ENCODE measurements around the gene PIEZO2.
"Not testable (repeated sequence)": the region's sequence is repeated elsewhere in the genome, so short reads cannot be mapped to it uniquely, and the experiment has no call there.

Gene PIEZO2

DNA sequence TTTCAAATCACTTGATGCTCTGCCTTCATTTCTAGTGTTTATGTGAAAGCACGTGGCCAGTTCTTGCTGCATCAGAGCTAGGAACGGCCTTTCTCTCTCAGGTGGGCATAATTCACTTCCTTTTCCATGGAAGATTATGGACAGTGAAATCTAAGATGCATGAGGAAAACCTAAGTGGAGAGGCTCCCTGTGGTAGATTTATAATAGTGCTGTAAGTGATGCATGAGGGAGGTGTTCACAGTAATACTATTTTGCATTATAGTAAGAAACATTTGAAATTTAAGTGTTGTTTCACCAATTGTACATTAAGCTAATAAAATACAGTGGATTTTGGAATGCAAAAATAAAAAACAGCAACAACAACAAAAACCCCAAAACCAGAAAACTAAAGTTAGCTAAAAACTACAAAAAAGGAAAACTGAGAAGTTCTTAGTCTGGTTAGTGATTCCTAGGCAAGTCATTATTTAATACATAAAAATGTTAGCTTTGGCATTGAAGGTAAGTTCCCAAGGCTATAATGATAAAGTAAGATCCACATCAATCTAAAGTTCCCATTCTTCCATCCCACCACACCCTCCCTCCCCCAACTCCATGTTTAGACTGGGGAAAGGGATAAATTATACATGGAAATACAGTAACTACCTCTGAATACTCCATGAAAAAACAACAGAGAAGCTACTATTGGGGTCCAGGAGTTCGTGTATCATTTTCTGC, 469.7 kb downstream of the PIEZO2 start:
- FAIRE-seq: no peak
- no peak for DNase-seq (ENCODE audit: insufficient read length, low spot score)
- TF ChIP-seq SPI1 (IDR thresholded peaks at IDR 0.05; ENCODE audit: low read depth, low read length): no peak
- no peak for TF ChIP-seq POLR2AphosphoS5 (IDR thresholded peaks at IDR 0.05; ENCODE audit: low read depth, low read length)
- TF ChIP-seq POLR2A (IDR thresholded peaks at IDR 0.05; ENCODE audit: low read depth, low read length): no peak
- no peak for TF ChIP-seq TAF1 (IDR thresholded peaks at IDR 0.05; ENCODE audit: low read depth, low read length)
- no peak for TF ChIP-seq PAX5 (IDR thresholded peaks at IDR 0.05; ENCODE audit: insufficient read depth, low read length, severe bottlenecking)
- no peak for TF ChIP-seq POU2F2 (IDR thresholded peaks at IDR 0.05; ENCODE audit: low read depth, low read length)

DNA sequence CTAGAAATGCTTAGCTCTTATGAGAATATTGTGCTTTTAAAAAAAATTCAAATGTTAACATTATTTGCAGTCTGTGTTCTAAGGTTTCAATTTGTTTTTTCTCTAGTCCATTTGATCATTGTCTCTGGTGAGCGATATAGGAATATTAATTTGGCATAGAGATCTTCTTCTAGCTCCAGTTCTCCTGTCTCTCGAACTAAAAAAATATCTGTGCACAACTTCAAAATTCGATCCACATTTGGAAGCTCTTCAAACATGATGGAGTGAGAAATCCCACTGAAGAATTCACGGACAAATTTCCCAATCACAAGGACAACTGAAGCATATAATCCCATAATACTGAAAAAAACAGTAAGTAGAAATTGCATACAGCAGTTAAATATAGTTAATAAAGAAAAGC, 477.9 kb downstream of the PIEZO2 start:
- TF ChIP-seq PAX5 (IDR thresholded peaks at IDR 0.05; ENCODE audit: insufficient read depth, low read length, severe bottlenecking): no peak
- DNase-seq (ENCODE audit: insufficient read length, low spot score): no peak
- FAIRE-seq: no peak

DNA sequence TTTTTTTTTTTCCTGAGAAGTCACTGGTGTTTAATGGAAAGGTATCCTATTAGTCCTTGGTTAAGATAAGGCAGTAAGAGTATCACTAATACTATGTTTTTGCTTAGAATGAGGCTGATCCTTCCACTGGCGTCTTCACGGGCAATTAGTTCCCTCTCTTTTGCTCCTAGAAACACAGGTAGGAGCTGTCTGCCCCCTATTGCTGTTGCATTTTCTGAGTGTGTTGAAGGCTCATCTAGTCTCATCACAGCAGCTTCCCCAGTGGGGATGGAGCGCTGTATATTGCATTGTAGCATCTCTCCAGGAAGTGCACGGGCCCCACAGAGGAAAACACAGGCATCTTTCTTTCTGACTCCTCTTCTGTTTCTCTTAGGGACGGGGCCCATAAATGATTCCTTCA, 478.5 kb downstream of the PIEZO2 start:
- FAIRE-seq: no peak
- TF ChIP-seq TAF1 (IDR thresholded peaks at IDR 0.05; ENCODE audit: low read depth, low read length): no peak
- TF ChIP-seq PAX5 (IDR thresholded peaks at IDR 0.05; ENCODE audit: insufficient read depth, low read length, severe bottlenecking): no peak
- TF ChIP-seq POLR2AphosphoS5 (IDR thresholded peaks at IDR 0.05; ENCODE audit: low read depth, low read length): no peak
- TF ChIP-seq POLR2A (IDR thresholded peaks at IDR 0.05; ENCODE audit: low read depth, low read length): no peak
- no peak for TF ChIP-seq SPI1 (IDR thresholded peaks at IDR 0.05; ENCODE audit: low read depth, low read length)
- TF ChIP-seq POU2F2 (IDR thresholded peaks at IDR 0.05; ENCODE audit: low read depth, low read length): no peak
- DNase-seq (ENCODE audit: insufficient read length, low spot score): no peak

DNA sequence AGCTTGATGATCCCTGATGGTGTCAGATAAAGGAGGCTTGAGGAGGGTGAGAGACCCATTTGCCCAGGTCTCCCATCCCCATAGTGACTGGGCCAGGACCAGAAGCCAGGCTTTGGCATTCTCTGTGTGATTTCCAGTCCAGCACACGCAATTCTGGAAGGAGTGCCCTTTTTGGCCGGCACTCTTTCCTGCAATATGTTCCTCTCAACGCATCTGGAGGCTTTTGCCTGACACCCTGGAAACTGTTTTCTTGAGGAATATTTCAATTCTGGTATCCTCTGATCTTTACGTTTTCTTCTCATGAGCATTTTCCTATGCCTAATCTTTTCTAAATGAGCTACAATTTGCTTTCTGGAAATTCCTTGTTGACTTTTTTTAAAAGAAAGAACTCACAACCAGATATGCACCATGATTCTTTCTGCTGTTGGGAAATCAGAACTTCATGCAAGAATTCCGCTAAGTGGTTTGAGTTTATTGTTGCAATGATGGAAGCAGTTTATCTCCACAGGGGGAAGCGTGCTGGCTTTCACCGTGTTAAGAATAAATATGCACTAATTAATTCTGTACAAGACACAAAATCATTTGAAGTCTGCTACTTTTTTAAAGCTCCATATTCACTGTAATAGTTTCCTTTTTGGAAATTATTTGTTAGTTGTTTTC, 479.8 kb downstream of the PIEZO2 start:
- no peak for TF ChIP-seq TAF1 (IDR thresholded peaks at IDR 0.05; ENCODE audit: low read depth, low read length)
- no peak for TF ChIP-seq SPI1 (IDR thresholded peaks at IDR 0.05; ENCODE audit: low read depth, low read length)
- no peak for FAIRE-seq
- DNase-seq (ENCODE audit: insufficient read length, low spot score): no peak

DNA sequence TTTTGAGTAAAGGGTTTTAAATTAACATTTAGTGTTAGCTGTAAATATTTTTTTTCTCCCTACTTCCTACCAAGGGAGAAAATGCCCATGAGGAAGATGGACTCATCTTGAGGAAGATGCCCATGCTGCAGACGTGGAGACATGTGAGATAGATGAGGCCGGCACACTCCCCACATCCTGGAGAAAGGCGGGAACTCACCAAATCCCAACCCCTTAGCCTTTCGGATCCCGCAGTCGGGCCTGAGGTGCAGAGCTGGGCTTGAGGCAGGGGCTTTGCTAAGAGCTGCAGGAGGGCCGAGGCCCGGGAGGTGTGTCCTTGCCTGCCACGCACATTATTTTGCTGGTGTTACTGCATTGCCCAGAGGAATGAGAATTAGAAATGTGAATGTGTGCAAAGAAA, 485.6 kb downstream of the PIEZO2 start:
- DNase-seq (ENCODE audit: insufficient read length, low spot score): no peak
- TF ChIP-seq POLR2A (IDR thresholded peaks at IDR 0.05; ENCODE audit: low read depth, low read length) (no peak), PAX5 (IDR thresholded peaks at IDR 0.05; ENCODE audit: insufficient read depth, low read length, severe bottlenecking) (no peak), SPI1 (IDR thresholded peaks at IDR 0.05; ENCODE audit: low read depth, low read length) (no peak), TAF1 (IDR thresholded peaks at IDR 0.05; ENCODE audit: low read depth, low read length) (no peak), POLR2AphosphoS5 (IDR thresholded peaks at IDR 0.05; ENCODE audit: low read depth, low read length) (no peak), POU2F2 (IDR thresholded peaks at IDR 0.05; ENCODE audit: low read depth, low read length) (no peak)
- FAIRE-seq: no peak

DNA sequence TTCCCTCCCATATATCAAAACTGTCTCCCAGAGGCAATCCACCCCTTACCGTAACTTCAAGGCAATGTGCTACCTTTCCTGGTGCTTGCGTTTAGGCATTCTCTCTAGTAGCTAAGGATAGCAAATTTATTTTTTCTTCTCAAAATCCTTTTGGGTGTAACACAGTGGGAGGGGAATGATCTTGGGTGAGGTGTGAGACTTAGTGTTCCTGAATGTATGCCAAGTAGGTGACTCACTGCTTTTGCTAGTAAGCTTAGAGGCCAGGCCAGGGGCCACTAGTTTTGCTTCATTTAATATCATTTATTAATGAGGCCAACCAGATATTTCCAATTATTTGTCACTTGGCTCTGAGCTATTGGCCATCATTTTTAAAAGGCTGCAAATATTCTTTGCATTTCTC, 488.1 kb downstream of the PIEZO2 start:
- DNase-seq (ENCODE audit: insufficient read length, low spot score) (no peak), FAIRE-seq (peak; percentile 62)
- no peak for TF ChIP-seq POLR2A (IDR thresholded peaks at IDR 0.05; ENCODE audit: low read depth, low read length)
- no peak for TF ChIP-seq POLR2AphosphoS5 (IDR thresholded peaks at IDR 0.05; ENCODE audit: low read depth, low read length)
- TF ChIP-seq TAF1 (IDR thresholded peaks at IDR 0.05; ENCODE audit: low read depth, low read length): no peak
- no peak for TF ChIP-seq PAX5 (IDR thresholded peaks at IDR 0.05; ENCODE audit: insufficient read depth, low read length, severe bottlenecking)
- no peak for TF ChIP-seq POU2F2 (IDR thresholded peaks at IDR 0.05; ENCODE audit: low read depth, low read length)
- no peak for TF ChIP-seq SPI1 (IDR thresholded peaks at IDR 0.05; ENCODE audit: low read depth, low read length)

DNA sequence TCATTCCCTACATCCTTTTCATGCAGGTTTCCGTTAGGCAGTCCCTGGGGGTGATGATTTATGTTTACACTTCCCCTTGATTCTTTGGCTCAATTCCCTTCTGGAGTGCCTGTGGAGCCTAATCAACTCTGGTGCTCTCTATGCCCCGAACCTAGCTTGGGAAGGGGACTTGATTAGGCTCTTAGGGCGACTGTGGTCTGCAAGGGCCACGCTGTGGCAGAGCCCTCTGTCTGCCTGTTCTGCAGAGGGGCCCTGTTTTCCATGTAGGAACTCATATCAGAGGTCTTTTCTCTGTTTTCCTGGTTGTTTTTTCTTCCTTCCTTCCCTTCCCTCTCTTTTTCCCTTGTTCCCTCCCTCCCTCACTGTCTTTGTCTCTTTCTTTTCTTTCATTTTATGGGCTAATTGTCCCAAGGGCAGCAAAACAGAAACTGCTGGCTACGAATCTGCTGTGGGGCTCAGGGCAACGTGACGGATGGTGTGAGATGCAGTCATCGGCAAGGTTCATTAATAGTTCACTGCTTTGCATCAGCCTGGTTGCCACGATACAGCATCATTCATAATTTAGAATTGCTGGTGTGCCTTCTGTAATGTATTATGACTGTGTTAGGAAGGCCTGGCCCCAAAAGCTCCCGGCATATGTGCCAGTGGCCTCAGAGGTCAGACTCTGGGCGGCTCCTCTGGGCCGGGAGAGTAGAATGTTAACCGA, 489.0 kb downstream of the PIEZO2 start:
- FAIRE-seq (no peak), DNase-seq (ENCODE audit: insufficient read length, low spot score) (no peak)
- TF ChIP-seq TAF1 (IDR thresholded peaks at IDR 0.05; ENCODE audit: low read depth, low read length) (no peak), PAX5 (IDR thresholded peaks at IDR 0.05; ENCODE audit: insufficient read depth, low read length, severe bottlenecking) (no peak)

DNA sequence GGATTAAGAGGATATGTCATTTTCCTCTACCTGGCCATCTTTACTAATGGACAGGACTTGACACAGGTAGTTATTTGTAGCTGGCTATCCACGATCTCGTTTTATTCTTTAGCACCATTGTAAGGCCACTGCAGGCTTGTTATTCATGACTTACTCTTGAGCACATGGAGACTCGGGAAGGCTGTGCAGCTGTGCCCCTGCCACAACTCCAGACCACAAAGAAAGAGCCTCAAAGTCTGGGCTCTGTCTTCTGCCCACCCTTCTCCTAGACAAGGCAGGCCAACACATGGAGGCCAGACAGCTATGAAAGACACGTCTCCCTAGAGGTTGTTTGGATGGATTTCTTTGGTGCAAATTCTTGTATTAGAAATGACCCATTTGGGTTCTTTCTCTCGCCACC, 489.8 kb downstream of the PIEZO2 start:
- FAIRE-seq (no peak), DNase-seq (ENCODE audit: insufficient read length, low spot score) (no peak)
- no peak for TF ChIP-seq POLR2A (IDR thresholded peaks at IDR 0.05; ENCODE audit: low read depth, low read length)
- TF ChIP-seq SPI1 (IDR thresholded peaks at IDR 0.05; ENCODE audit: low read depth, low read length): no peak
- no peak for TF ChIP-seq TAF1 (IDR thresholded peaks at IDR 0.05; ENCODE audit: low read depth, low read length)
- no peak for TF ChIP-seq POU2F2 (IDR thresholded peaks at IDR 0.05; ENCODE audit: low read depth, low read length)
- TF ChIP-seq PAX5 (IDR thresholded peaks at IDR 0.05; ENCODE audit: insufficient read depth, low read length, severe bottlenecking): no peak
- no peak for TF ChIP-seq POLR2AphosphoS5 (IDR thresholded peaks at IDR 0.05; ENCODE audit: low read depth, low read length)

DNA sequence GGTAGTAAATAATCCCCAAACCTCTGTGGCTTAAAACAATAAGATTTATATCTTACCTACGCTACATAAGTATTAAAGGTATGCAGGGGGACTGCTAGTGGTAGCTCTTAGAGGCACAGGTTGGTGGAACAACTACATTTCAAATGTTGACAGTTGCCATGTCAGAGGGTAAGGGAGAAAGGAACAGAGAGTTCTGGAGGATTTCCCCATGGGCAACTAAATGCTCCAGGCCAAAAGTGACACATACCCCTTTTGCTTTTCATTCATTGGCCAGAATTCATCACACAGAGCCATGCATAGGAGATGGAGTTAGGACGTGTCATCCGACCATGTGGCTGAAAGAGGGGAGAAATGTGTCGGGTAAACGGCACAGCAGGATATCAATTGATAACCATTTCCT, 490.4 kb downstream of the PIEZO2 start:
- FAIRE-seq (no peak), DNase-seq (ENCODE audit: insufficient read length, low spot score) (no peak)
- no peak for TF ChIP-seq SPI1 (IDR thresholded peaks at IDR 0.05; ENCODE audit: low read depth, low read length)
- TF ChIP-seq TAF1 (IDR thresholded peaks at IDR 0.05; ENCODE audit: low read depth, low read length): no peak
- TF ChIP-seq POLR2A (IDR thresholded peaks at IDR 0.05; ENCODE audit: low read depth, low read length): no peak
- no peak for TF ChIP-seq POU2F2 (IDR thresholded peaks at IDR 0.05; ENCODE audit: low read depth, low read length)
- TF ChIP-seq POLR2AphosphoS5 (IDR thresholded peaks at IDR 0.05; ENCODE audit: low read depth, low read length): no peak
- no peak for TF ChIP-seq PAX5 (IDR thresholded peaks at IDR 0.05; ENCODE audit: insufficient read depth, low read length, severe bottlenecking)

DNA sequence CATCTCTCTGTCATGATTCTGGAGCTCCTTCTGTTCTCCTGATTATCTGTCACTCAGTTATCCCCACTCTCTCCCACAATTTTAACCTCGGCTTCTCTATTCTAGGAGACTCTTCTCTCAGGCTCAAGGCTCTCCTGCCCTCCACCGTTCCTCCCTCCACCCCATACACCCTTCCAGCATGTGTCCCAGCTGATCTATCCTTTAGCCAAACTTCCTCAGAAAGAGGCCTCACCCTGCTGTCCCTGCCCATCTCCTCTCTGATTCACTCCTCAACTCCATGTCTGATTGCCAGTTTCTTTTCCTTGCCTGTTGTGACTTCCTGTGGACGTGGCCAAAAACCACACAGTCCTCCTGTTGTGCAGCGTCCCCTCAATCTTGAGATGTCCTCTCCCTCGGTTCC, 505.4 kb downstream of the PIEZO2 start:
- FAIRE-seq; DNase-seq (ENCODE audit: insufficient read length, low spot score): not testable (repeated sequence)

DNA sequence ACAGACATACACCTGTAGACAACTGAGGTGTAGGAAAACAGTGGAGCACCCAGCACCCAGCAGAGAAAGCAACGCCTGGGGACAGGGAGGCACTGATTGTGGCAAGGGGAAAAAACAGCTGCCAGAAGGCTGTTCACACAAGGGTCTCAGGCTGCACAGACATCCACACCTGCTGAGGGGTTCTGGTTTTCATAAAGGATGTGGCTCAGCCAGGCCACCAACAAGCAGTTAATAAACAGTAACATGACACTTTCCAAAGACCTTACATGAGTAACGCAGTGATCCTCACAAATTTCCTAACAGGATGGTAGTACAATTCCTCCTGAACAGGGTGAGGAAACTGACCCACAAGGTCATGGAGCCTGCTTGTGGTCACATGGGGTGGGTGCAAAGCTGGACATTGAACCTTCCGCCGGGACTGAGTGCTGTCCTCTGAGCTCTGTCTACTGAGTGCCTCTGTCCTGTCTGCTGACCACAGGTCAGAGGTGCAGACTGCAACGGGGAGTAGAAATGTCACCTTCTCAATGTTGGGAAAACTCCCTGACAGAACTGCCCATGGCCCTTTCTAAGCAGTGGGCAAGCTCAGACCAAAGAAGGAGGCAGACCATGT, 506.3 kb downstream of the PIEZO2 start:
- peak; percentile 81 for FAIRE-seq
- DNase-seq (ENCODE audit: insufficient read length, low spot score): not testable (repeated sequence)

DNA sequence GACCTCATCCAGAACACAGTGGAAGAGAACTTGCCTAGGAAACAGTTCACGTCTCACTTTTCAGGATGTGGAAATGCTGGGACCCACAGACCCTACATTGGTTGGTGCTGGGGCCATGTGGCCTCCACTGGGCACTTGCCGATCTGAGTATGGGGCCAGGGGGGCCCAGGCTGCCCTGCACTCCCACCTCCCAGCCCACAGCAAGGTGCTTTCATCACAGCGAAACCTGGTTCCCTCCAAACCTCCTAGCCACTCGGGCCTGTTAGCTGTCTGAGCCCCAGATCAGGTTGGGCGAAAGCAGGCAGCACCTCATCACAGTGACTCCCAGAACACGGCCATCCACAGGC, 510.9 kb downstream of the PIEZO2 start:
- DNase-seq (ENCODE audit: insufficient read length, low spot score); FAIRE-seq: not testable (repeated sequence)

DNA sequence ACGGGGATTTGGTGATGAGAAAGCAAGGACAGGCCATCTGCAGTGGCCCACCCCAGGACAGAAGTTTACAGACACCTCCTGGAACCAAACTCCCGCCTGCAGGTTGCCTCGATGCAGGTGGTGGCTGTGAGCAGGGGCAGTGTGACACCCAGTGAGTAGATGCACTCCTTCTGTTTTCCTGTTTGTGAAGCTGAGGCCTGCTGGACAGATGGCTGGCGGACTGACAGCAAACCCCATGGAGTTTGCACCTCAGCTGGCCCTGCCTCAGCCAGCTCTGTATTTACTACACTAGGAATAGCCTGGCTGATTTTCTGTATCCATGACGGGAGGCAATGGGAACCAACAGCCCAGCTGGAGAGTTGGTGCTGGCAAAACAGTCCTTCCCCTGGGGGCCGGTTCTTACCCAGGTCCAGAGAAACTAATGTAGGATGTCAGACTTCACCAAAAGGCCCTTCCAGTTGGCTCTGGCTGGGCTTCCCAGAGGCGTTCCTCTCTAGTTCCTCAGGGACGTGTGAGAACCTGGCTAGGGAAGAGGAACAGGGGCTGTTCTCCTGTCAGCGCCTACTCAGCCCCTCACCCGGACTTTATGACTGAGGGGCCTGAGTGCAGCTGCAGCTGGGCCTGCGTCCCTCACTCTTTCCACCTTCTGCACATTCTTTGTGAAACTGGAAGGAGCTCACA, 511.4 kb downstream of the PIEZO2 start:
- DNase-seq (ENCODE audit: insufficient read length, low spot score); FAIRE-seq: not testable (repeated sequence)

All from GM12891 (cell line).